HEK293 (cell line): ENCODE data around the gene TGFBI.
A peak's percentile ranks its signal among the peaks of the same experiment; 100 is the strongest.

Experiments
- BCL11A ChIP-seq: fragments of 450-650 bp; formaldehyde crosslinking; IDR thresholded peaks from 2 replicates; pipeline ENCODE4 v1.5.1; 2016; ENCODE audit warnings: low read depth, missing biosample characterization, missing genetic modification characterization
- KLF8 ChIP-seq: fragments of 450-650 bp; formaldehyde crosslinking; IDR thresholded peaks from 2 replicates; pipeline ENCODE4 v1.5.1; 2016; ENCODE audit warnings: missing biosample characterization, missing genetic modification characterization
- SP3 ChIP-seq: fragments of 450-650 bp; formaldehyde crosslinking; IDR thresholded peaks from 2 replicates; pipeline ENCODE4 v1.5.1; 2016; ENCODE audit warnings: missing biosample characterization, missing genetic modification characterization
- ZBTB1 ChIP-seq: fragments of 450-650 bp; formaldehyde crosslinking; IDR thresholded peaks from 2 replicates; pipeline ENCODE4 v1.5.1; 2016; ENCODE audit warnings: missing biosample characterization, missing genetic modification characterization
- ZBTB20 ChIP-seq: fragments of 450-650 bp; formaldehyde crosslinking; IDR thresholded peaks from 2 replicates; pipeline ENCODE4 v1.5.1; 2016; ENCODE audit warnings: missing biosample characterization, missing genetic modification characterization
- ZNF138 ChIP-seq: fragments of 450-650 bp; formaldehyde crosslinking; IDR thresholded peaks from 2 replicates; pipeline ENCODE4 v1.5.1; 2016; ENCODE audit warnings: missing biosample characterization, missing genetic modification characterization, borderline replicate concordance
- ZNF16 ChIP-seq: fragments of 450-650 bp; formaldehyde crosslinking; IDR thresholded peaks from 2 replicates; pipeline ENCODE4 v1.5.1; 2016; ENCODE audit warnings: low read depth, missing biosample characterization, missing genetic modification characterization
- ZNF221 ChIP-seq: fragments of 450-650 bp; formaldehyde crosslinking; IDR thresholded peaks from 2 replicates; pipeline ENCODE4 v1.5.1; 2017; ENCODE audit warnings: missing biosample characterization, missing genetic modification characterization, borderline replicate concordance
- ZNF266 ChIP-seq: fragments of 450-650 bp; formaldehyde crosslinking; IDR thresholded peaks from 2 replicates; pipeline ENCODE4 v1.5.1; 2016; ENCODE audit warnings: missing biosample characterization, missing genetic modification characterization, low read depth
- ZNF341 ChIP-seq: fragments of 450-650 bp; formaldehyde crosslinking; IDR thresholded peaks from 2 replicates; pipeline ENCODE4; 2016; ENCODE audit warnings: low read depth, missing biosample characterization, missing genetic modification characterization
- ZNF571 ChIP-seq: fragments of 450-650 bp; formaldehyde crosslinking; IDR thresholded peaks from 2 replicates; pipeline ENCODE4 v1.5.0; 2017; ENCODE audit warnings: missing biosample characterization, missing genetic modification characterization
- ZNF701 ChIP-seq: fragments of 450-650 bp; formaldehyde crosslinking; IDR thresholded peaks from 2 replicates; pipeline ENCODE4 v1.5.1; 2016; ENCODE audit warnings: missing biosample characterization, missing genetic modification characterization
- ZSCAN16 ChIP-seq: fragments of 450-650 bp; formaldehyde crosslinking; IDR thresholded peaks from 2 replicates; pipeline ENCODE4 v1.5.1; 2016; ENCODE audit warnings: missing biosample characterization, missing genetic modification characterization
- TF ChIP-seq, protein P1 (sequence below): fragments of 450-650 bp; formaldehyde crosslinking; IDR thresholded peaks from 2 replicates; pipeline ENCODE4 v1.5.1; 2016; ENCODE audit warnings: missing biosample characterization, missing genetic modification characterization, low read depth
- TF ChIP-seq, protein P2 (sequence below): fragments of 450-650 bp; formaldehyde crosslinking; IDR thresholded peaks from 2 replicates; pipeline ENCODE4 v1.5.1; 2017; ENCODE audit warnings: missing biosample characterization, missing genetic modification characterization
- TF ChIP-seq, protein P3 (sequence below): fragments of 450-650 bp; formaldehyde crosslinking; IDR thresholded peaks from 2 replicates; pipeline ENCODE4 v1.5.1; 2017; ENCODE audit warnings: missing biosample characterization, missing genetic modification characterization
- TF ChIP-seq, protein P4 (sequence below): fragments of 450-650 bp; formaldehyde crosslinking; IDR thresholded peaks from 2 replicates; pipeline ENCODE4 v1.5.1; 2017; ENCODE audit warnings: missing biosample characterization, mild to moderate bottlenecking, missing genetic modification characterization, moderate library complexity
- TF ChIP-seq, protein P5 (sequence below): fragments of 450-650 bp; formaldehyde crosslinking; IDR thresholded peaks from 2 replicates; pipeline ENCODE4 v1.5.1; 2017; ENCODE audit warnings: missing biosample characterization, missing genetic modification characterization

TGFBI gene

DNA sequence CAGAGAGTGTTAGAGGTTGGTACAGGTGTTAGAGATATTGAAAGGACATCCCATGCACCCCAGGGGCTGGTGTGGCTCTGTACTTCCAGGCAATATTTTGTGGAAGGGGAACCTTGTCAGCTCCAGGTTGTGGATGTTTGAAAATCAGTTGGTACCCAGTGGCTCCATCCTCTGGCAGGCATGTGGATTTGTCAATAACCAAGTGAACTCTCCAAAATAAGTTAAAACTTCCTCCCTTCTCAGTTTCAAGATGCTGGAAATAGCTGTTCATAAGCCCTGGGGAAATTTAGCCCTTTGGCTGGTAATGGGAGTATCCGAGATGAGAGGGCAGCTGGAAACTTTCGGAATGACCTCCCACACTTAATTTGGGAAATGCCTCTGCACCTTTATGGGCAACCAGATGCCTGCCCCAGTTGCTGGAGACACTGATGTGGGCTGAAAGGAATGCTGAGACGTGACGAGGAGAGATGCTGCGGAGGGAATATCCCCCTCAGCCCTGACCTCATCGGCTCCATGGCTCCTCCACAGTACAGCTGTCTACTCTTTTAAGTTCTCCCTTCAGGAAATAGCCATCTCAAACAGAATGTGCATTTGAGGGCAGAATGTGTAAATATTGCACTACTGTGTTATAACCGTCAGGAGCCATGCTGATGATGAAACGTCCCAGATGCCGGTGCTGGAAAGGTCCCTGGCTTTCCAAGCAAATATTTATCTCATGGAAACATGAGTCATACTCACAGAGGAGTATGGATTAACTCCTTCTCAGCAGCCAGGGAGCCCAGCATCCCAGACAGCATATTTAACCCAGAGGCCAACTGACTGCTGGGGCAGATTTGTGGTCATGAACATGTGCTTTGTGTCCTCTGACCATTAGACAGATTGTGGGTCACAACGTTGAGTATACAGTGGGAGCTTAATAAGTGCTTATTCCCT is 29.5 kb downstream of the TGFBI start (continued):
- TF ChIP-seq BCL11A (tag by site-specific recombination) = no peak
- TF ChIP-seq ZBTB1 (tag by site-specific recombination) = no peak
- TF ChIP-seq, protein P1, sequence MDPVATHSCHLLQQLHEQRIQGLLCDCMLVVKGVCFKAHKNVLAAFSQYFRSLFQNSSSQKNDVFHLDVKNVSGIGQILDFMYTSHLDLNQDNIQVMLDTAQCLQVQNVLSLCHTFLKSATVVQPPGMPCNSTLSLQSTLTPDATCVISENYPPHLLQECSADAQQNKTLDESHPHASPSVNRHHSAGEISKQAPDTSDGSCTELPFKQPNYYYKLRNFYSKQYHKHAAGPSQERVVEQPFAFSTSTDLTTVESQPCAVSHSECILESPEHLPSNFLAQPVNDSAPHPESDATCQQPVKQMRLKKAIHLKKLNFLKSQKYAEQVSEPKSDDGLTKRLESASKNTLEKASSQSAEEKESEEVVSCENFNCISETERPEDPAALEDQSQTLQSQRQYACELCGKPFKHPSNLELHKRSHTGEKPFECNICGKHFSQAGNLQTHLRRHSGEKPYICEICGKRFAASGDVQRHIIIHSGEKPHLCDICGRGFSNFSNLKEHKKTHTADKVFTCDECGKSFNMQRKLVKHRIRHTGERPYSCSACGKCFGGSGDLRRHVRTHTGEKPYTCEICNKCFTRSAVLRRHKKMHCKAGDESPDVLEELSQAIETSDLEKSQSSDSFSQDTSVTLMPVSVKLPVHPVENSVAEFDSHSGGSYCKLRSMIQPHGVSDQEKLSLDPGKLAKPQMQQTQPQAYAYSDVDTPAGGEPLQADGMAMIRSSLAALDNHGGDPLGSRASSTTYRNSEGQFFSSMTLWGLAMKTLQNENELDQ (tag by site-specific recombination) = no peak
- TF ChIP-seq ZNF571 (tag by site-specific recombination) = no peak
- no peak for TF ChIP-seq ZNF701 (tag by site-specific recombination)
- TF ChIP-seq, protein P2, sequence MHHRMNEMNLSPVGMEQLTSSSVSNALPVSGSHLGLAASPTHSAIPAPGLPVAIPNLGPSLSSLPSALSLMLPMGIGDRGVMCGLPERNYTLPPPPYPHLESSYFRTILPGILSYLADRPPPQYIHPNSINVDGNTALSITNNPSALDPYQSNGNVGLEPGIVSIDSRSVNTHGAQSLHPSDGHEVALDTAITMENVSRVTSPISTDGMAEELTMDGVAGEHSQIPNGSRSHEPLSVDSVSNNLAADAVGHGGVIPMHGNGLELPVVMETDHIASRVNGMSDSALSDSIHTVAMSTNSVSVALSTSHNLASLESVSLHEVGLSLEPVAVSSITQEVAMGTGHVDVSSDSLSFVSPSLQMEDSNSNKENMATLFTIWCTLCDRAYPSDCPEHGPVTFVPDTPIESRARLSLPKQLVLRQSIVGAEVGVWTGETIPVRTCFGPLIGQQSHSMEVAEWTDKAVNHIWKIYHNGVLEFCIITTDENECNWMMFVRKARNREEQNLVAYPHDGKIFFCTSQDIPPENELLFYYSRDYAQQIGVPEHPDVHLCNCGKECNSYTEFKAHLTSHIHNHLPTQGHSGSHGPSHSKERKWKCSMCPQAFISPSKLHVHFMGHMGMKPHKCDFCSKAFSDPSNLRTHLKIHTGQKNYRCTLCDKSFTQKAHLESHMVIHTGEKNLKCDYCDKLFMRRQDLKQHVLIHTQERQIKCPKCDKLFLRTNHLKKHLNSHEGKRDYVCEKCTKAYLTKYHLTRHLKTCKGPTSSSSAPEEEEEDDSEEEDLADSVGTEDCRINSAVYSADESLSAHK (tag by site-specific recombination) = no peak
- TF ChIP-seq ZNF221 (tag by site-specific recombination) = no peak
- TF ChIP-seq ZNF16 = no peak
- TF ChIP-seq ZNF266 = no peak
- peak; percentile 56; the same call in 1 of the 2 replicates for TF ChIP-seq KLF8 (tag by site-specific recombination)
- peak; percentile 20; the same call in 1 of the 2 replicates for TF ChIP-seq SP3 (tag by site-specific recombination)
- TF ChIP-seq ZBTB20 = peak; percentile 79; the same call in 1 of the 2 replicates
- TF ChIP-seq ZNF138 (tag by site-specific recombination) = no peak
- no peak for TF ChIP-seq ZSCAN16 (tag by site-specific recombination)
- no peak for TF ChIP-seq ZNF341 (tag by site-specific recombination)
- TF ChIP-seq, protein P3, sequence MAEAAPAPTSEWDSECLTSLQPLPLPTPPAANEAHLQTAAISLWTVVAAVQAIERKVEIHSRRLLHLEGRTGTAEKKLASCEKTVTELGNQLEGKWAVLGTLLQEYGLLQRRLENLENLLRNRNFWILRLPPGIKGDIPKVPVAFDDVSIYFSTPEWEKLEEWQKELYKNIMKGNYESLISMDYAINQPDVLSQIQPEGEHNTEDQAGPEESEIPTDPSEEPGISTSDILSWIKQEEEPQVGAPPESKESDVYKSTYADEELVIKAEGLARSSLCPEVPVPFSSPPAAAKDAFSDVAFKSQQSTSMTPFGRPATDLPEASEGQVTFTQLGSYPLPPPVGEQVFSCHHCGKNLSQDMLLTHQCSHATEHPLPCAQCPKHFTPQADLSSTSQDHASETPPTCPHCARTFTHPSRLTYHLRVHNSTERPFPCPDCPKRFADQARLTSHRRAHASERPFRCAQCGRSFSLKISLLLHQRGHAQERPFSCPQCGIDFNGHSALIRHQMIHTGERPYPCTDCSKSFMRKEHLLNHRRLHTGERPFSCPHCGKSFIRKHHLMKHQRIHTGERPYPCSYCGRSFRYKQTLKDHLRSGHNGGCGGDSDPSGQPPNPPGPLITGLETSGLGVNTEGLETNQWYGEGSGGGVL (tag by site-specific recombination) = peak; percentile 60
- TF ChIP-seq, protein P4, sequence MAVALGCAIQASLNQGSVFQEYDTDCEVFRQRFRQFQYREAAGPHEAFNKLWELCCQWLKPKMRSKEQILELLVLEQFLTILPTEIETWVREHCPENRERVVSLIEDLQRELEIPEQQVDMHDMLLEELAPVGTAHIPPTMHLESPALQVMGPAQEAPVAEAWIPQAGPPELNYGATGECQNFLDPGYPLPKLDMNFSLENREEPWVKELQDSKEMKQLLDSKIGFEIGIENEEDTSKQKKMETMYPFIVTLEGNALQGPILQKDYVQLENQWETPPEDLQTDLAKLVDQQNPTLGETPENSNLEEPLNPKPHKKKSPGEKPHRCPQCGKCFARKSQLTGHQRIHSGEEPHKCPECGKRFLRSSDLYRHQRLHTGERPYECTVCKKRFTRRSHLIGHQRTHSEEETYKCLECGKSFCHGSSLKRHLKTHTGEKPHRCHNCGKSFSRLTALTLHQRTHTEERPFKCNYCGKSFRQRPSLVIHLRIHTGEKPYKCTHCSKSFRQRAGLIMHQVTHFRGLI = peak; percentile 10; the same call in 1 of the 2 replicates
- TF ChIP-seq, protein P5, sequence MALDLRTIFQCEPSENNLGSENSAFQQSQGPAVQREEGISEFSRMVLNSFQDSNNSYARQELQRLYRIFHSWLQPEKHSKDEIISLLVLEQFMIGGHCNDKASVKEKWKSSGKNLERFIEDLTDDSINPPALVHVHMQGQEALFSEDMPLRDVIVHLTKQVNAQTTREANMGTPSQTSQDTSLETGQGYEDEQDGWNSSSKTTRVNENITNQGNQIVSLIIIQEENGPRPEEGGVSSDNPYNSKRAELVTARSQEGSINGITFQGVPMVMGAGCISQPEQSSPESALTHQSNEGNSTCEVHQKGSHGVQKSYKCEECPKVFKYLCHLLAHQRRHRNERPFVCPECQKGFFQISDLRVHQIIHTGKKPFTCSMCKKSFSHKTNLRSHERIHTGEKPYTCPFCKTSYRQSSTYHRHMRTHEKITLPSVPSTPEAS (tag by site-specific recombination) = no peak
- TF ChIP-seq, all 188 proteins: peak for 58
